ENCODE measurements around the gene TMOD4.
"Not testable (repeated sequence)": the region's sequence is repeated elsewhere in the genome, so short reads cannot be mapped to it uniquely, and the experiment has no call there.

TMOD4 gene

GRCh38 chr1:151175863-151176262 is at the start of gene TMOD4:
TMOD4 (minus strand) TSS chr1:151175981; CDS start chr1:151174875, 1,106 bp downstream.
- DNase-seq (ENCODE audit: low spot score), result peak; percentile 50

DNA sequence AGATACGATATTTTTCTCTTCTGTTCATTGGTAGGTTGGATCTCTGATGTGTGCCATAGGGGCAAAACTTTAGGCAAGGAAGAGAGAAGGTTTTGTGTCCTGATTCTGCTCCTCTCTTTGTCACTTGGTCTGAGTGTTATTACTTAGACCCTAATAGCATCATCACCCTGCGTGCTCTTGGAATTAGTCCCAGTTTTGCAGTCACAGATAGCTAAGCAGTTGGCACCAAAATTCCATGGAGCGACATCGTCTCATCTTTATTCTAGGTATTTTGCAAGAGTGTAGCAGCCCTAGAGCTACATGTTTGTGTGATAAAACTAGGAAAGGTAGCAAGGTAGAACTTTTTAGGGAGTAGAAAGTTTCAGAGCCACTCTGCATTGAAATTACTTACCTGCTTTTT is 46.3 kb upstream of the TMOD4 start:
- DNase-seq (ENCODE audit: low spot score), result no peak

- no peak for DNase-seq (ENCODE audit: low spot score)
Observed at GRCh38 chr1:151221616-151222015, 45.8 kb upstream of the TMOD4 start.

- DNase-seq (ENCODE audit: low spot score), result no peak
Observed at GRCh38 chr1:151213560-151213959, 37.8 kb upstream of the TMOD4 start.

GRCh38 chr1:151211972-151212705 is 36.4 kb upstream of the TMOD4 start:
- no peak for DNase-seq (ENCODE audit: low spot score)

GRCh38 chr1:151210830-151211229 is 35.0 kb upstream of the TMOD4 start:
- no peak for DNase-seq (ENCODE audit: low spot score)

GRCh38 chr1:151205381-151205965 is 29.7 kb upstream of the TMOD4 start:
- not testable (repeated sequence) for DNase-seq (ENCODE audit: low spot score)

DNA sequence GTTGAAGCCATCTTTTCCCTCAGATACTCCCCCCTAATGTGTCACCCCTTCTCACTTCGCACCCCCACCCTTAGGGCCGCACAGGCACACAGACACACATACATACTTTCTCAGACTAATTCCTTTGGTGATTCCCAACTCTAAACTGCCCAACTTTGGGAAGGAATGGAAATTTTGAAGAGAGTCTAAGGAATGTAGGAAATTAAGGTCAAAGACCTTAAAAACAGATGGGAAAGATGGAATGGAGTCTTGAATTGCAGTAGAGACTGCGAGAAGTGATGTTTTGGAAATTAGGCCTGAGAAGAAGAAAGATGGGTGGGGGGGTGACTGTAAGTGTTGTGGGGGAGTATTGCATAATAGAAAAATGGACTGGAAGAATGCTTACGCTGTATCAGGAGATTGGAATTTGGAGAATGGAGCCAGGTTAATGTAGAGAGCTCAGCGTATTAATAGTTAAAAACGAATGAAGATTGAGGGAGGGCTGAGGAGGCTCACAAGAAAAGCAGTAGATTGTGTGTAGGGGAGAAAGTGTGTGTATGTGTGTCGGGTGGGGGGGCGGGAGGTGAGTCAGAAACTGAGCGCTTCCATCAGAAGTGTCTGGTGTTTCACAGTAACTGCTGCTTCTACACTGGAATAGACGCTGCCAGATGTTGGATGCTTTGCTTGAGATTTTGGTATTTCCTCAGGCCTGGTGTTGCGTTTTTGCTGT is 24.2 kb upstream of the TMOD4 start:
- DNase-seq (ENCODE audit: low spot score), result no peak

- DNase-seq (ENCODE audit: low spot score), result peak; percentile 100
Observed at GRCh38 chr1:151198254-151199127, 22.7 kb upstream of the TMOD4 start, which contains the start of gene PIP5K1A. PIP5K1A (plus strand) TSS chr1:151198552; CDS start chr1:151198997, 445 bp downstream.

DNA sequence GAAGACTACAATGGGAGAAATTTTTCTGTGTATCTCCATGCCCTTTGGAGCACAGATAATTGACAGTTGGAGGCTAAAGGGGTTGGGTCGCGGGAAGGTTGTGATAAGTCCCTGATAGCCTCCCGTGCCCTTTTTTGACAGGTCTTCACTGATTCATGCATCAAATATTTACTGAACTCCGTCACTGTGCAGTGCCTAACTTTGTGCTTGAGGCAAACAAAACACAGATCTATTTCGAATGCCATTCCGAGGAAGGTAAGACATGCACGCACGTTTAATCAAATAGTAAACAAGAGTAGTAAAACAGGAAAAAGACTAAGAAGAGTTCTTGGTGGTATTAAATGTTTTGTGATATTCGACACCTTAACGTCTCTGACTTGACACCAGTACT is 22.1 kb upstream of the TMOD4 start:
- no peak for DNase-seq (ENCODE audit: low spot score)

DNA sequence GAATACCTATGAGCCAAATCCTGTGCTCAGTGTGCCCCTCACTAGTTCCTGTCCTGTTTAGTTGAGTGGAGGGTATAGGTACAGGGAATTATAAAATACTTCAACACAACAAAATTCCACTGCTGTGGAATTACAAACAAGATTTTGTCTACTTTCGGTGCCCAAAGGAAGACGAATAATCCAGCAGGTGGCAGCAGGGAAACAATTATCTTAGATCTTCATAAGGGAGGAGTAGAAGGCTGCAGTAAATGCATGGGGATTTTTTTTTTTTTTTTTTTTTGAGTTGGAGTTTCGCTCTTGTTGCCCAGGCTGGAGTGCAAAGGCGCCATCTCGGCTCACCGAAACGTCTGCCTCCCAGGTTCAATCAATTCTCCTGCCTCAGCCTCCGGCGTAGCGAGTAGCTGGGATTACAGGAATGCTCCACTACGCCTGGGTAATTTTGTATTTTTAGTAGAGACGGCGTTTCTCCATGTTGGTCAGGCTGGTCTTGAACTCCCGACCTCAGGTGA is 20.6 kb upstream of the TMOD4 start:
- DNase-seq (ENCODE audit: low spot score), result peak; percentile 43

DNA sequence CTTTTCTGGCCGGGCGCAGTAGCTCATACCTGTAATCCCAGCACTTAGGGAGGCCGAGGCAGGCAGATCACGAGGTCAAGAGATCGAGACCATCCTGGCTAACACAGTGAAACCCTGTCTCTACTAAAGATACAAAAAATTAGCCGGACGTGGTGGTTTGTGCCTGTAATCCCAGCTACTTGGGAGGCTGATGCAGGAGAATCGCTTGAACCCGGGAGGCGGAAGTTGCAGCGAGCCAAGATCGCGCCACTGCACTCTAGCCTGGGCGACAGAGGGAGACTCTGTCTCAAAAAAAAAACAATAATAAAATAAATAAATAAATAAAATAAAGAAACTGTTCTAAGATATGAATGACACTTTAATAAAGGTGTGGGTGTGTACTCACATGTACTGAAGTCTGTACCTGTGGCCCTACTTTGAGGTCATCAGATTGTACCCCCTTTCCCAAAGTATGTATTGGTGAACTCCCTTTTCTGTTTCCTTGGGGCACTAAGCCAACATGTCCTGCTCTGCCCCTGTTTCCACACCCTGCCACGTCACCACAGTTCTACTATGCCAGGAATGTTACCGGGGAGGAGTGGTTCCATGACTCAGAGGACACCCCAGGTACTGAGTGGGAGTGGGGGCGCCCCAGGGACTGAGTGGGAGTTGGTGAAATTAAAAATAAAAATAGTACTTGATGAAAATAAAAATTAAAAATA is 19.3 kb upstream of the TMOD4 start:
- not testable (repeated sequence) for DNase-seq (ENCODE audit: low spot score)

- DNase-seq (ENCODE audit: low spot score), result no peak
Observed at GRCh38 chr1:151193856-151194255, 18.1 kb upstream of the TMOD4 start.

DNA sequence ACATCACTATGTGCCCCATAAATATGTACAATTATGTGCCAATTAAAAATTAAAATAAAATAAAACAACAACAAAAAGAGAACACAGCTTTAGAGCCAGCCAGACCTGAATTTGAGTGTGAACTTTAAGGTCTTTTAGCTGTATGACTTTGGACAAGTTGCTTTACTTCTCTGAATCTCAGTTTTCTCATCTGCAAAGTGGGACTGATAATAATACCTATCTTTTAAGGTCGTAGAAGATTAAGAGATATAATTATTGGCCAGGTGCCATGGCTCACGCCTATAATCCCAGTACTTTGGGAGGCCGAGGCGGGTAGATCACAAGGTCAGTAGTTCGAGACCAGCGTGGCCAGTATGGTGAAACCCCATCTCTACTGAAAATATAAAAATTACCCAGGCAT is 17.5 kb upstream of the TMOD4 start:
- no peak for DNase-seq (ENCODE audit: low spot score)

GRCh38 chr1:151192047-151192446 is 16.3 kb upstream of the TMOD4 start:
- DNase-seq (ENCODE audit: low spot score), result no peak

DNA sequence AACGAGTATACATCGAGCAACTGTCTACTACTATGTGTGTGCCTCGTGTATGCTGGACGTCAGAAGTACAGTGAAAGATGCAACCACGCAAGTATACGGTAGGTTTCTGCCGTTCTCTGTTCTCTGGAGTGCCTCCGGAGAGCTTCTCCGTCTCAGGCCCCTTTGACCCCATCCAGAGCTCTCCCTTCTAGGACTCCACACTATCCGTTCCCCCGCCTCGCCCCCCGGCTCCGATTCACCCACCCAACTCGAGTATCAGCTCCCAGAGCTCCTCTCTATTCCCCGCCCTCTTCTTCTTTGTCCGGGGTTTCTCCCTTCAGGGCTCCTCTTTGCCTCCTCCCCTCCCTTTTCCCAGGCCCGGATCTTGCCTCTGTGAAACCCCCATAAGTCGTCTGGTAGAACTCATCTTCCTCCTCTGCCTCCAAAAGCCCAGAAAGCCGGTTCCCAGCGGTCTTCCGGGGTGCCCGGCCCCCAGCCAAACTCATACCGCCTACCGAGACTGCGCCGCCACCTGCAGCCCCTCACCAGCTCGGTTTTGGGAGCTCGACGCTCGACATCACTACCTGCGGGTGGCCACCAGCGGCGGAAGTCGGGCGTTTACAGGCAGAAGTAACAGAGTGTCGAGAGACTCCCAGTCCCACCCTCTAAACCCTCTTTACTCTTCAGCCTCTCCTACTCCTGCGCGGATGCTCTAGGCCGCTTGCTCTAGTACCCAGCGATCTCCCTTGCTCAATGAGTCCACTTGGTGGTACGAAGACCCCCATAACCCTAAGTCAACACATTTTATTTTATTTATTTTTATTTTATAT is 14.1 kb upstream of the TMOD4 start, which contains the start of gene VPS72:
TSS of gene VPS72 (minus strand) at position 561 of the 809 bp plus-strand sequence. CDS start at position 485, 76 bp downstream.
- peak; percentile 90 for DNase-seq (ENCODE audit: low spot score)

GRCh38 chr1:151188667-151189066 is 12.9 kb upstream of the TMOD4 start:
- DNase-seq (ENCODE audit: low spot score), result not testable (repeated sequence)

- no peak for DNase-seq (ENCODE audit: low spot score)
Observed at GRCh38 chr1:151187205-151187604, 11.4 kb upstream of the TMOD4 start.

GRCh38 chr1:151184211-151184610 is 8.4 kb upstream of the TMOD4 start:
- no peak for DNase-seq (ENCODE audit: low spot score)

- no peak for DNase-seq (ENCODE audit: low spot score)
Observed at GRCh38 chr1:151176514-151177045, 799 bp upstream of the TMOD4 start.
